Measurements from ENCODE around the gene LRRC8D. TPM values are rescaled to one million over a fixed set of nuclear protein-coding genes. Genes with fewer than 3 reads are reported as not detected.

The LRRC8D gene
- total RNA-seq, 4 donors from 2014 or later = 8.7 to 19.1 (median 10.9) TPM

DNA sequence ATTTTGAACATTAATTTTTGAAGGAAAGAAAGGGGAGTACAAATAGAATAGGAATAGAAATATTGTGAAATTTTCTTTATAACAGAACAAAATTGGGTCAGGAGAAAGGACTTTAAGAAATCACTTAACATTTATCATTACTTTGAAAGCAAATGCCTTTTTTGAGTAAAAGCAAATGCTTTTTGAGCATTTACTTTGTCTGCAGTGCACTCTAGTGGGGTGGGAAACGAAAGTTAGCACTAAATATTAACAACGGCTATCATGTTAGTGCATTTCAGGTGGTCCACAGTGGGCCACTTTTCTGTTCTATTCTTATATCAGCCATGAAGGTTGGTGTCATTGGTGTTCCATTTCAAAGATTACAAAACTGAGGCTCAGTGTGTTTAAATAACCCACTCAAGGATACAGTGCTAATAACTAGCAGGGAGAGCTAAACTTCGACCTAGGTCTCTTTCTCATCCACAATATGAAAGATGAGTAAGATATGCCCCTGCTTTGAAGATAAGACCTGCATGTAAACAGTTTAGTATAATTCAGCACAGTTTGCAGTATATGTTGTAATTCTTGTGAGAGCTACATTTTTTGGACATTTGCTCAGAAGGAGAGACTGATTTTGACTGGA, 13.4 kb downstream of the LRRC8D start:
- WGBS, 2 donors = 89 to 91% methylated on average over 3 of the region's 3 CpGs
- TF ChIP-seq, protein P1, sequence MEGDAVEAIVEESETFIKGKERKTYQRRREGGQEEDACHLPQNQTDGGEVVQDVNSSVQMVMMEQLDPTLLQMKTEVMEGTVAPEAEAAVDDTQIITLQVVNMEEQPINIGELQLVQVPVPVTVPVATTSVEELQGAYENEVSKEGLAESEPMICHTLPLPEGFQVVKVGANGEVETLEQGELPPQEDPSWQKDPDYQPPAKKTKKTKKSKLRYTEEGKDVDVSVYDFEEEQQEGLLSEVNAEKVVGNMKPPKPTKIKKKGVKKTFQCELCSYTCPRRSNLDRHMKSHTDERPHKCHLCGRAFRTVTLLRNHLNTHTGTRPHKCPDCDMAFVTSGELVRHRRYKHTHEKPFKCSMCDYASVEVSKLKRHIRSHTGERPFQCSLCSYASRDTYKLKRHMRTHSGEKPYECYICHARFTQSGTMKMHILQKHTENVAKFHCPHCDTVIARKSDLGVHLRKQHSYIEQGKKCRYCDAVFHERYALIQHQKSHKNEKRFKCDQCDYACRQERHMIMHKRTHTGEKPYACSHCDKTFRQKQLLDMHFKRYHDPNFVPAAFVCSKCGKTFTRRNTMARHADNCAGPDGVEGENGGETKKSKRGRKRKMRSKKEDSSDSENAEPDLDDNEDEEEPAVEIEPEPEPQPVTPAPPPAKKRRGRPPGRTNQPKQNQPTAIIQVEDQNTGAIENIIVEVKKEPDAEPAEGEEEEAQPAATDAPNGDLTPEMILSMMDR (IDR thresholded peaks at IDR 0.05) = no peak
- TF ChIP-seq POLR2A (IDR thresholded peaks at IDR 0.05) = no peak
- no peak overlapping the region for H3K4me3 ChIP-seq
- H3K27me3 ChIP-seq = no peaks in the 10 kb centered on the region
- no peaks in the 10 kb centered on the region for H3K9me3 ChIP-seq
- H3K4me1 ChIP-seq = no peaks in the 10 kb centered on the region
- DNase-seq = no peak
- intact Hi-C loops (cut with DNase I) = no loop called here
- H3K36me3 ChIP-seq = no peaks in the 10 kb centered on the region
- no peak overlapping the region for H3K27ac ChIP-seq

DNA sequence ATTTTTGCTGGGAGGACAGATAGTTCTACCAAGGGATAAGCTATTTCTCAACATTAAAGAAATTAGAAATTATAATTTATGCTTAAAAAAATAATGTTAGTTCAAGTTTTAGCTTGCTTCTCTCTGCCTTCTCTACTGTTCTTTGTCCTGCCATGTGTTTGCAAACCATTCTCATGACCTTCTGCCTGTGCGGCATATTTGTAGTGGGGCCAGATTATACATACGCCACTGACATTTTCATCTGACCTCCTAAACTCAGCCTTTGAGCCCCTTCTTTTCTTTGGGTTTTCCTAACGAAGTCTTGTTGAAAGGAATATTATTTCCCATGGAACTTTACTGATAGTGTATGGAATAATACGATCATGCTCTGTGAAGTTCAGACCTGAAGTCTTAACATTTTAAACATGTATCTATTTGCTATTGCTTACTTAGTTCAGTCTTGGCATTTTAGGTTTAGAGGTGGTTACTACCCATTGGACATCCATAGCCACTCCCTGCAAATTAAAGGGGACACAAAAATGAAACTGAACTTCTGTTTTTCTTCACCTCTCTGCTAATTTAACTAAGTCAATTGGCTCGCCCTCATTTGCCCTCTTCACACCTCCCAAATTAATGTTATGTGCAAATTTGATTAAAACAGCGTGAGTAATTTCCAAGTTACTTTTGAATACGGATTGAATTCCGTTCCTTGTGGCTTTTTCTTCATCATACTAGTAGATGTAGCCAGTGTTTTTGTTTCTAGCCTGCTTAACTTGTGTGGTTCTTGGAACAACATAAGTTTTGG, 15.6 kb downstream of the LRRC8D start:
- no peak for TF ChIP-seq POLR2A (IDR thresholded peaks at IDR 0.05)
- TF ChIP-seq, protein P1 (IDR thresholded peaks at IDR 0.05) = no peak
- intact Hi-C loops (cut with DNase I) = no loop called here
- H3K4me1 ChIP-seq = no peaks in the 10 kb centered on the region
- H3K9me3 ChIP-seq = no peaks in the 10 kb centered on the region
- 77 to 82% methylated on average over 8 of the region's 8 CpGs for WGBS, 2 donors
- H3K36me3 ChIP-seq = no peaks in the 10 kb centered on the region
- no peak overlapping the region for H3K27ac ChIP-seq
- no peak overlapping the region for H3K4me3 ChIP-seq
- DNase-seq = no peak
- H3K27me3 ChIP-seq = no peaks in the 10 kb centered on the region

DNA sequence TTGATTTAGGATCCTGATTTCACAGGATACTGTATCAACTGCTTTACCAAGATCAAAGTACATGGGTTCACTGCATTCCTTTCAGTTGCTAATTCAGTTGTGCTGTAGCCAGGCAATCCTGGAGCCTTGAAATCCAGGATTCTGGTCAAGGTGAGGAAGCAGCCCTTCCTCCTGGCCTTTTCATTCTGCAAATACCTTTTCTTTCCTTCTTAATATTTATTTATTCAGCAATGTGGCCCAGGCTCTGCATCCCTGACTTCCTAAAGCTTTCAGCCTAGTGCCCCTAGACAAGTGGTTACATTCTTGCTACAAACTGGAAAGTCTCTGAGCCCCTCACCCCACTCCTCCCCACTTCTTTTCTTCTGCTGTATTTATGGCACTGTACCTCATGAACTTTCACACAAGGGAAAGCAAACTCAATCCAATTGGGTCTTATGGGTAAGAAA, 16.2 kb downstream of the LRRC8D start:
- DNase-seq = no peak
- H3K4me1 ChIP-seq = peaks cover 0 to under 1% (median 0%) of the 10 kb centered on the region in 3 donors
- intact Hi-C loops (cut with DNase I) = no loop called here
- H3K27me3 ChIP-seq = no peaks in the 10 kb centered on the region
- H3K4me3 ChIP-seq = no peak overlapping the region
- H3K36me3 ChIP-seq = no peaks in the 10 kb centered on the region
- TF ChIP-seq, protein P1 (IDR thresholded peaks at IDR 0.05) = no peak
- TF ChIP-seq POLR2A (IDR thresholded peaks at IDR 0.05) = no peak
- no peaks in the 10 kb centered on the region for H3K9me3 ChIP-seq
- no peak overlapping the region for H3K27ac ChIP-seq

DNA sequence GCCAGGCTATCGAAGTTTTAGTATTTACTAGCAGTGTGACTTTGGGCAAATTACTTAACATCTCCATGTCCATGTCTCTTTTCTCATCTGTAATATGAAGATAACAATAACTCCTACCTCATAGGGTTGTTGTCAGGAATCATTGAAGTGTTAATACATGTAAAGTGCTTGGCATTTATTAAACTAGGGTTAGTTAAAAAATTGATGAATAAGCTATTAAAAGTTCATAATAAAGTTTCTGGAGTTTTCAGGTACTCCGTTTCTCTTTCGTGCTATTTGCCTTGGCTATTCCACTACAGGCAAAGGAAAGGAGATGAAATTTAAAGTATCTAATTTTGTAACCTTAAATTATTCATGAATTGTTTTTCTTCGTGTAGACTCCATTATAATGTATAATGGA, 16.7 kb downstream of the LRRC8D start:
- 92% methylated on average over 4 of the region's 4 CpGs for WGBS, 2 donors
- Histone ChIP-seq H3K4me1 (peaks cover 0 to 5% (median 4%) of the 10 kb centered on the region in 3 donors), H3K36me3 (no peaks in the 10 kb centered on the region), H3K4me3 (no peak overlapping the region), H3K27ac (no peak overlapping the region), H3K27me3 (no peaks in the 10 kb centered on the region), H3K9me3 (no peaks in the 10 kb centered on the region)
- no peak for TF ChIP-seq POLR2A (IDR thresholded peaks at IDR 0.05)
- TF ChIP-seq, protein P1 (IDR thresholded peaks at IDR 0.05) = no peak
- no peak for DNase-seq
- intact Hi-C loops (cut with DNase I) = no loop called here

DNA sequence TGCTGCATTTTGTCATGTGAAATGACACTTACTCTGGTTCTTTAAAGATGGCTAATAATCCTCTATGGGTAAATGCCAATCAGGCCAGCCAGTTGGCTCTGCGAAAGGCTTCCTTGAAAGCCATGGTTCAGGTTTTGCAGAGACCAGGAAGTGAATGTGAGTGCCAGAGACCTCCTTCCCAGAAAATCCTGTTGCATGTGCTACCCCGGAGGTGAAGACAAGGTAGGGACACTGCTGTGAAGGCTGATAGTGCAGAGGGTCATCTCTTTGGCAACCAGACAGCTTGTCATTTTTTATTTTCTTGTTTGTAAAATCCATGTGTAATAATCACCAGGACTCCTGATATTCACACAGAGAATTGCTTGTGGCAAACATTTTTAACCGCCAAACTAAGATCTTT, 18.7 kb downstream of the LRRC8D start:
- H3K27me3 ChIP-seq = no peaks in the 10 kb centered on the region
- intact Hi-C loops (cut with DNase I) = no loop called here
- no peak overlapping the region for H3K27ac ChIP-seq
- H3K36me3 ChIP-seq = no peaks in the 10 kb centered on the region
- DNase-seq = no peak
- no peak overlapping the region for H3K4me3 ChIP-seq
- 82 to 89% methylated on average over 3 of the region's 3 CpGs for WGBS, 2 donors
- no peak for TF ChIP-seq POLR2A (IDR thresholded peaks at IDR 0.05)
- TF ChIP-seq, protein P1 (IDR thresholded peaks at IDR 0.05) = no peak
- H3K9me3 ChIP-seq = no peaks in the 10 kb centered on the region
- peaks cover 0 to 20% (median 8%) of the 10 kb centered on the region in 3 donors for H3K4me1 ChIP-seq

All from esophagus squamous epithelium (tissue), 5 donors.